Measurements from ENCODE around the gene FLRT2.

Gene FLRT2

GRCh38 chr14:85675957-85676356 lies 146.0 kb downstream of the FLRT2 start:
- DNase-seq: no peak

DNA sequence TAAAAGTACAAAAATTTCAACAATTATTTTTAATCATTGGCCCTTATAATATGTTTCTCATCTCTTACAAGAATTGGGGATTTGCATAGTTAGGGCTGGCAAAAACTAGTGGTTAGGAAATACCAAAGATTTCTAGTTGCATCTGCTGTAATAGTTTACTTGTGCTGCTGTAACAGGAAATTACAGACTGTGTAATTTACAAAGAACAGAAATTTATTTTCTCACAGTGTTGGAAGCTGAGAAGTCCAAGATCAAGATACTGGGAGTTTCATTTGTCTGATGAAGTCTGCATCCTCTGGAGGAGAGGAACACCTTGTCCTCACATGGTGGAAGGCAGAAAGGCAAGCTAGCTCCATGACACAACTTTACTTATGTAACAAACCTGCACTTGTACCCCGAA lies 157.0 kb downstream of the FLRT2 start:
- no peak for DNase-seq

DNA sequence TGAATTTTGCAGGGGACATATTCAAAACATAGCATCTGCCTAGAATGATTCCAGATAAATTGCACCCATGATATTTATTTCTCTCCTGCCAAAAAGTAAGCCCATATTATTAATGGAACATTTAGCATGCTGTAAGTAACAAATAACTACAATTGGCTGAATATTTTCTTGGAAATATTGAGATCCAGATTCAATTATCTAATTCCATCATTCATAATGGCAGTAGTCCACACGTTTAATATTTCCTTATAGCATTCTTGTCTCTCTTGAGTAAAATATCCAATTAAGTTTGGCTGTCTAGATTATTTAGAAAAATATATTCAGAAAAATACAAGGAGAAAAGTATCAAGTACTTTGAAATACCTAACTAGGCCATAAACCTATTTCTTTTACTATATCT lies 157.5 kb downstream of the FLRT2 start:
- no peak for DNase-seq

DNA sequence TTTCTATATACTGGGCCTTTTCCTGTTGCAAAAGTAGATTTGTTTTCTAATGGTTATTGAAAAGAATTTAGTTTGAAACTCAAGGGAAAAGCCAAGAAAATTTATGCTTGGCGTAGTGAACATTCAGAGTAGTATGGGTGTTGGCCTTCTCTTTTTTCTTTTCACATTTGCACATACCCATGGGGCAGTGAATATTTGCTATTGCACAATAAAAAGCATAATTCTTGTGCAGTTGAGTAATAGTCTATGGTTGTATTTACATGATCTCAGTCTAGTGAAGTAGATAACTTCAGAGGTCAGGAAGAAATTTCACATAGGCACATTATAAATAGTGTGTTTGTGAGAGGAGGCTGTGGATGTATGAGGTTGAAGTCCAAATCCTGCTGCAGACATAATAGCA lies 158.1 kb downstream of the FLRT2 start:
- no peak for DNase-seq

GRCh38 chr14:85695300-85695699 lies 165.4 kb downstream of the FLRT2 start:
- no peak for DNase-seq

GRCh38 chr14:85701116-85701515 lies 171.2 kb downstream of the FLRT2 start:
- no peak for DNase-seq

- DNase-seq: no peak
Observed at GRCh38 chr14:85701763-85702162, 171.8 kb downstream of the FLRT2 start.

DNA sequence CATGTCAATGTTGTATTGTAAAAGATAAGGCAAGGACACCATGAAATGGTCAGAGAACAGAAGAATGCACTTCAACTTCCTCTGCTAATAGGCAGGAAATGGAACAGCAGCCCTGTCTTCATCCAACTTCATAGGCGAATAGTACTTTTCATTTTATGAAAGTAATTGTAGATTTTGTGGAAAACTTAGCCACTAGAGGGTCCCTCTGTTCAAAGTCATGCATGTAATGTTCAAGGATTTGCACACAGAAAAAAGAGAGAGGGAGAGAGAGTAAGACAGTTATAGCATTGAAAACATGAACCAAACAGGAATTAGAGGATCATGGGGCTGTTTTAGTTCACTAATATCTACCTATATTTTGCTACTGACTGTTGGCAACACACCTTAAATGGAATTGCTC lies 172.2 kb downstream of the FLRT2 start:
- DNase-seq: no peak

DNA sequence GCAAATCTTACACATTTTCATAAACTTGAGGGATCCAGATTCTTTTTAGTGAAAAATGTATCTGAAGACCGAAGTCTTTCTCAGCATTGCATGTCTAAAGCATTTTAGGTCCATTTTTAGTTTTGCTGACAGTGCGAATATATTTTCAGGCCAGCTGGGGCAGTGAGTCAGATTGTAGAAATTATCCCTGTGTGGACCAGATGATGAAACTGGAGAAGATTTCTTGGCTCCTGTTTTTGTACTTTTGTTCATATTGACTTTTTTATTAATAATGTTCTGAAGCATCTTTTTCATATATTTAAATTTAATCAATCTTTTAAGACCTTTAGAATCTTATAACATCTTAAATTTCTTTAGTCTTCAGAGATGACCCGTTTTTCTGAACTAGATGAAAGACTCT lies 173.1 kb downstream of the FLRT2 start:
- no peak for DNase-seq
